Omental fat pad (tissue), 4 donors: ENCODE data around the gene PEX3. TPM values are rescaled to one million over a fixed set of nuclear protein-coding genes. Genes with fewer than 3 reads are reported as not detected.

Source experiments
- ATAC-seq: fragments of 150-250 bp; one replicate; pipeline ENCODE4 v1.9.1; 2016; ENCODE audit warnings: mild to moderate bottlenecking, moderate library complexity; ENCODE audit not compliant: low FRiP score
- DNase-seq: peaks from one replicate; pipeline ENCODE4 v3.0.0-alpha.2; 2019; ENCODE audit warnings: low spot score
- CTCF ChIP-seq, 3 donors: fragments of 450-650 bp; IDR thresholded peaks; one replicate each; pipeline ENCODE4 v1.5.1; 2016 to 2017; ENCODE audit warnings: antibody characterized with exemption in 3 of 3, mild to moderate bottlenecking in 3 of 3, moderate library complexity in 2 of 3
- total RNA-seq, 4 donors: library from RNA; depleted of rRNA; stranded (reverse); fragments of >200 nt; gene quantifications; one replicate each; pipeline ENCODE4 v1.1.0, GENCODE V29; 2016

Gene PEX3
- total RNA-seq, 4 donors from 2014 or later: 9.7 to 14.2 (median 11.9) TPM

GRCh38 chr6:143486752-143487151, 36.1 kb downstream of the PEX3 start:
- ATAC-seq: no peak
- DNase-seq: no peak
- no peak for TF ChIP-seq CTCF (IDR thresholded peaks at IDR 0.05)

- ATAC-seq: no peak
- no peak for TF ChIP-seq CTCF (IDR thresholded peaks at IDR 0.05)
- no peak for DNase-seq
These were observed 39.6 kb downstream of the PEX3 start for GRCh38 chr6:143490244-143490643.

GRCh38 chr6:143490775-143491174, 40.2 kb downstream of the PEX3 start:
- no peak for ATAC-seq

GRCh38 chr6:143496974-143497373, 46.4 kb downstream of the PEX3 start:
- TF ChIP-seq CTCF (IDR thresholded peaks at IDR 0.05): no peak
- no peak for DNase-seq
- ATAC-seq: no peak

More at GRCh38 chr6:143490775-143491174, 40.2 kb downstream of the PEX3 start:
- no peak for DNase-seq
- TF ChIP-seq CTCF (IDR thresholded peaks at IDR 0.05): no peak

- no peak for TF ChIP-seq CTCF (IDR thresholded peaks at IDR 0.05)
- ATAC-seq: no peak
- DNase-seq: no peak
These were observed 47.8 kb downstream of the PEX3 start for GRCh38 chr6:143498428-143498827.

GRCh38 chr6:143501851-143502250, 51.2 kb downstream of the PEX3 start:
- TF ChIP-seq CTCF (IDR thresholded peaks at IDR 0.05): no peak
- DNase-seq (no peak), ATAC-seq (no peak)

- no peak for TF ChIP-seq CTCF (IDR thresholded peaks at IDR 0.05)
- ATAC-seq: no peak
- no peak for DNase-seq
These were observed 53.8 kb downstream of the PEX3 start for GRCh38 chr6:143504369-143504768.
